Choroid plexus epithelial cell (primary cell): ENCODE measurements around the gene JHY.

ENCODE experiments used
- DNase-seq: peaks from one replicate; pipeline ENCODE4 v3.0.0-alpha.2; 2010; ENCODE audit warnings: low read depth
- H3K4me3 ChIP-seq: 2 replicates; pipeline ENCODE4 v1.5.1; 2011; ENCODE audit warnings: low read depth, mild to moderate bottlenecking, control low read depth, low read length, moderate library complexity
- TF ChIP-seq, protein P1 (sequence below): conservative IDR thresholded peaks from 2 replicates; pipeline ENCODE4 v1.5.1; 2011; ENCODE audit warnings: low read depth, mild to moderate bottlenecking, control low read depth, inconsistent platforms, low read length, moderate library complexity

Gene JHY

DNA sequence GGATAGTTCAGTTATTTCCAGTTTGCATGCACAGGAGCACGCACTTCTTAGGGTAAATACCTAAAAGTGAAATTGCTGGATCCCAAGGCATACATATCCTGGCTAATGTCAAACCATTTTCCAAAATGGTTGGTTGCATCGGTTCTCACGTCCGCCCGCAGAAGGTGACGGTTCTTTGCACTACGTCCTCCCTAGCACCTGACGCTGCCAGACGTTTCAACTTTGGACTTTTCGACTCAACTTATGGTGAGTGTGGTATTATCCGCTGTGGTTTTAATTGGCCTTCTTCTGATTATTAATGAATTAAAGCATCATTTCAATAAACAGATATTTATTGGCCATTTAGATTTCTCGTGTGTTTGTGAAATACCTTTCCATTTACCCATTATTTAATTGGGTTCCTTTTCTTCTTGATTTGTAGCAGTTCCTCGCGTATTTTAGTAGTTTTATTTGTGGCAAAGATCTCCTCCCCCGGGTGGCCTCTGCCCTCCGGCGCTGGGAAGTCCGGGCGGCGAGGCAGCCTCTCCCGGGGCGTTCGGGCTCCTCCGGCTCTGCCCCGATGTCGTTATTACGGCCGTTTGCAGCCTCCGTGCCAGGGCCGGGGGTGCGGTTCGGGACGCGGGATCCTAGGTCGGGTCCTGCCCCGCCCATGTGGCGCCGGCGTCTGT is at the start of gene JHY:
Gene JHY (plus strand): TSS at position 571 of the 668 bp plus-strand sequence. CDS start 3,091 bp downstream, outside the sequence.
- TF ChIP-seq, protein P1, sequence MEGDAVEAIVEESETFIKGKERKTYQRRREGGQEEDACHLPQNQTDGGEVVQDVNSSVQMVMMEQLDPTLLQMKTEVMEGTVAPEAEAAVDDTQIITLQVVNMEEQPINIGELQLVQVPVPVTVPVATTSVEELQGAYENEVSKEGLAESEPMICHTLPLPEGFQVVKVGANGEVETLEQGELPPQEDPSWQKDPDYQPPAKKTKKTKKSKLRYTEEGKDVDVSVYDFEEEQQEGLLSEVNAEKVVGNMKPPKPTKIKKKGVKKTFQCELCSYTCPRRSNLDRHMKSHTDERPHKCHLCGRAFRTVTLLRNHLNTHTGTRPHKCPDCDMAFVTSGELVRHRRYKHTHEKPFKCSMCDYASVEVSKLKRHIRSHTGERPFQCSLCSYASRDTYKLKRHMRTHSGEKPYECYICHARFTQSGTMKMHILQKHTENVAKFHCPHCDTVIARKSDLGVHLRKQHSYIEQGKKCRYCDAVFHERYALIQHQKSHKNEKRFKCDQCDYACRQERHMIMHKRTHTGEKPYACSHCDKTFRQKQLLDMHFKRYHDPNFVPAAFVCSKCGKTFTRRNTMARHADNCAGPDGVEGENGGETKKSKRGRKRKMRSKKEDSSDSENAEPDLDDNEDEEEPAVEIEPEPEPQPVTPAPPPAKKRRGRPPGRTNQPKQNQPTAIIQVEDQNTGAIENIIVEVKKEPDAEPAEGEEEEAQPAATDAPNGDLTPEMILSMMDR, result no peak
- DNase-seq, result peak; percentile 22
- H3K4me3 ChIP-seq, result peak within 1 kb of the TSS; percentile 74

DNA sequence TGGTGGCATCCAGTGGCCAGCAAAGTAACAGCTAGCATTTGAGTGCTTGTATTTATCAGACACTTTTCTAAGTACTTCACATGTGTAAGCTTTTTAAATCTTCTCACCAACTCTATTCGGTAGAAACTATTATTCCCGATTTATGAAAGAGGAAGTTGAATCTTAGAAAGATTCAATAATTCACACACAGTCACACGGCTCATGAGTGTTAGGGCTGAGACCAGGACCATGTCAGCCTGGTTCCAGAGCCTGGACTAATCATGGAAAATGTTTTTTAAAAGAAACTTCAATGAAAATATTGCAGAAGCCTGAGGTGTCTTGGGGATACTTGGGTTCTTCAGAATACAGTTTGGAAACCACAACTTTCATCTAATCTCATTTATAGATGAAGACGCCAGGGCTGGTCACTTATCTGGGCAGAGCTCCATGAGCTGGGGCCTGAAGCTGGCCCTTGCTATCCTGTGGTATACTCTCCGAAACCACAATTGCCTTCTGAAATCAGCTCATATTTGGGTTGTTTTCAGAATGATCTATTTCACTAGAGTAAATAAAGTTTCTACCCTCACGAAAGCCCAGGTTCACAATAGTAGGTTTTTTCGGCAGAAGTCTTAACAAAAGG is 48.6 kb upstream of the JHY start:
- no peak for DNase-seq
- TF ChIP-seq, protein P1, result no peak
- no peak overlapping the region for H3K4me3 ChIP-seq

DNA sequence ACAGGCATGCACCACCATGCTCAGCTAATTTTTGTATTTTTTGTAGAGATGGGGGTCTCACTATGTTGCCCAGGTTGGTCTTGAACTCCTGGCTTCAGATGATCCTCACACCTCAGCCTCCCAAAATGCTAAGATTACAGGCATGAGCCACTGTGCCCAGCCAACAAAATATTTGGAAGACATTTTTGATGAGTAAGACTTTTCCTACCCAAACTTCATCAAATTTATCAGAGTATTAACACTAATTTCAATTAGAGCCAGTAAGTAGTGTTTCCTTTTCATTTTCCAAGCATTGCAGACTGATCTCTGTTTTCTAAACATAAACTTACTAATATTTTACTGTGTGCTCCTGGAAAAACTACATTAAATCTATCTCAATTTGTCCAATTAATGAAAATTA is 45.6 kb upstream of the JHY start:
- no peak for DNase-seq
- H3K4me3 ChIP-seq, result no peak overlapping the region
- TF ChIP-seq, protein P1, result no peak

DNA sequence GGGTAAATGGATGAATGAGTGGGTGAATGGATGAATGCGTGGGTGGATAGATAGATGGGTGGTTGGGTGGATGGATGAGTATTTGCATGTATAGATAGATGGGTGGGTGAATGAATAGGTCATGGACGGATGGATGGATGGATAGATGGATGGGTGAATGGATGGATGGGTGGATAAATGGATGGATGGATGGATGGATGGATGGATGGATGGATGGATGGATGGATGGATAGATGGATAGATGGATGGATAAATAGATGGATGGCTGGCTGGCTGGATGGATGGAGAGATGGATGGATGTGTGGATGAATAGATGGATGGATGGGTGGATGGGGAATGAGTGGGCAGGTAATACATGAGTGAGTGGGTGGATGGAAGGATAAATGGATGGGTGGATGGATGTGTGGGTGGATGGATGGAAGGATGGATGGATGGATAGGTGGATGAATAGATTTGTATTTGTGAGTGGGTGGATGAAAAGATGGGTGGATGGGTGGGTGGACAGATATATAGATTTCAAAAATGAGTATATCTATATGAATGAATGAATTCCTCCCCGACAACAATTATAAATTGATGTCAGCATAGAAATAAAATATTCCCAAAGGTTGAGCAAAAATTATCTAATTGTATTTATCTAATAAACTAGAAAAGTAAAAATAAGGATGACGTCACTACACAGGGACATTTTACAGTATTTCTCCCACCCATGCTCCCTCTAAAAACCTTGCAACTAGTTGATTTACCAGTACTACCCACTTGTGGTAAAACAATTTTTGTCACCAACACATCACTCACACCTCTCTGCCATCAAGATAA is 44.8 kb upstream of the JHY start:
- TF ChIP-seq, protein P1, result no peak
- H3K4me3 ChIP-seq, result no peak overlapping the region
- no peak for DNase-seq

DNA sequence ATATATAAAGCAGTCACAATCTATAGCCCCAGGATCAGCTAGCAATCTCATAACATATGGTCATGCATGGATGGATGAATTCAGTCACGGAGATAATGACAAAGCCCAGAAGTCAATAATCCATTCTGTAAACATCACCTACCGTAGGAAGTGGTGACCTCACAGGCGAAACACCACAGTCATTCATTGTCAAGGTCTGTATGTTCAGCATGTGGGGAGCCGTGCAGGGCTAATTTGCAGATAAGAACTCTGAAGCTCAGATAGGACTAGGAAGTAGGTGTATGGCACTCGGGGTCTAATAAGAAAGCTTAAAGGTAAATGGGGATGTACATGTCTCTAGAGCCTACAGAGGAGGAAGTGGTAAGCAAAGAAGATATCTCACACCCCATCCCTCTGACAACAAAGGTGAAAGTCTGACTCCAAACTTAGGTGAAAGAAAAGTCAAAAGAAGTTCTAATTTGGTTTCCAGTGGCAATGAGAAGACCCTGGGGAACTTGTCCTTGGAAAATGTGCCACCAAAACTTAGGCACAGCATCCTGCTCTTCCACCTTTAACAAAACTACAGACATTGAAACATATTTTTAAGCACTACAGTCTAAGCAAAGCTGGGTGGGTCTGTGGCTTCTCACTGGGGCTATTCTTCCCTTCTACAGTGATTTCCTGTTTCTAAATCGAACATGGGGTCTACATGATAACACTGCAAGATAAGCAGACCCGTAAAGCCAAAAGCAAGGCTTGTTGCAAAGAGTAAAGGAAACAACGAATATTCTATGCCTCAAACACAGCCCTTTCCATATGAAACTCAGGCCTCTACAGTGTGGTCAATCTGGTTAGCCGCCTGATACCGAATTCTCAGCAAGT is 39.0 kb upstream of the JHY start:
- TF ChIP-seq, protein P1, result no peak
- no peak for DNase-seq
- H3K4me3 ChIP-seq, result no peak overlapping the region

DNA sequence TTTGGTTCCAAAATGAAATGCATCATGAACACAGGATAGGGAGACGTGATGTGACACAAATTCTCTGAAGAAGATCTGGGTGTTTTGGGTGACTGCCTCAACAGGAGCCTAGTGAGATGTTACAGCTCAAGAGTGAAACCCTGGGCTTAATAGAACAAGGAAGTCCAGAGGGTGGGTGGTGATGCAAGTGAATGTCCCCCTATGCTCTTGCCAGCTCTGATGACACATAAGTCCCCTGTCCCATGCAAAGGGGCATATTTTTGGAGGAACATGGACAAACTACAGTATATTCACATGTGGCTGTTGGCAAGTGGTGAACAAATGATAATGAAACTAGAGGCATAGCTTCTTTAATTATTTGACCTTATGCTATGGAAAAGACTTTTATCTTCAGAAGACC is 35.1 kb upstream of the JHY start:
- TF ChIP-seq, protein P1, result no peak
- H3K4me3 ChIP-seq, result no peak overlapping the region
- DNase-seq, result no peak
